Mucosa of gallbladder (tissue), 1 donor: ENCODE measurements around the gene OR4X1. TPM values are rescaled to one million over a fixed set of nuclear protein-coding genes. Genes with fewer than 3 reads are reported as not detected.
A peak's percentile ranks its signal among the peaks of the same experiment; 100 is the strongest.
"Not testable (repeated sequence)": the region's sequence is repeated elsewhere in the genome, so short reads cannot be mapped to it uniquely, and the experiment has no call there.

Experiments used
- DNase-seq: peaks from one replicate; pipeline ENCODE4 v3.0.0-alpha.2; 2020; ENCODE audit warnings: low spot score
- total RNA-seq: library from RNA; stranded (reverse); gene quantifications from one replicate; pipeline ENCODE4 v1.2.1, GENCODE V29; 2021
- donor health status: DM: no; HTN: no; CAD: no.

Gene OR4X1, protein sequence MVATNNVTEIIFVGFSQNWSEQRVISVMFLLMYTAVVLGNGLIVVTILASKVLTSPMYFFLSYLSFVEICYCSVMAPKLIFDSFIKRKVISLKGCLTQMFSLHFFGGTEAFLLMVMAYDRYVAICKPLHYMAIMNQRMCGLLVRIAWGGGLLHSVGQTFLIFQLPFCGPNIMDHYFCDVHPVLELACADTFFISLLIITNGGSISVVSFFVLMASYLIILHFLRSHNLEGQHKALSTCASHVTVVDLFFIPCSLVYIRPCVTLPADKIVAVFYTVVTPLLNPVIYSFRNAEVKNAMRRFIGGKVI
- total RNA-seq, result not detected

DNA sequence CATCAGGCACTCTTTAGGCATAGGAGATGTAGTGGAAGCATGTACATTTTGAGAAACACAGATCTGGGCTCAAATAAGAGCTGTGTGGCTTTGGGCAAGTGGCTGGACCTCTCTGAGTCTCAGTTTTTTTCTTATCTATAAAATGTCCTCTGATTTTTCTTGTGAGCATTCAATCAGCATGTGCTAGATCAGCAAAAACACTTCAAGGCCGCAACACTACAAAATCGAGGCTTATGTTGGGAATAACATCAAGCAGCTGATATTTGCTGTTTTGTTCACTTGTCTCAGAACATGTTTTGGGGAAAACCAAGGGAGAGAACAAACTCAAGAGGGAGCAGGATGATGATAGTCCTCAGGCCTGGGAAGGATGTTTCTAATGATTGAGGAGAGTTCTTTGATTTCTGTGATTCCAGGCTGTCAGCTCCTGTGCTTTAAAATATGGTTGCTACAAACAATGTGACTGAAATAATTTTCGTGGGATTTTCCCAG is at the start of gene OR4X1:
Gene OR4X1 (plus strand): TSS at position 439 of the 489 bp plus-strand sequence. CDS start 0 bp downstream, at position 439.
- DNase-seq, result no peak

- DNase-seq, result no peak
These were observed 47.2 kb upstream of the OR4X1 start, which contains the start of gene OR4B1 for GRCh38 chr11:48216510-48216909. Gene OR4B1, plus strand, starts transcription at chr11:48216810. Its CDS starts 0 bp downstream, at chr11:48216810.

DNA sequence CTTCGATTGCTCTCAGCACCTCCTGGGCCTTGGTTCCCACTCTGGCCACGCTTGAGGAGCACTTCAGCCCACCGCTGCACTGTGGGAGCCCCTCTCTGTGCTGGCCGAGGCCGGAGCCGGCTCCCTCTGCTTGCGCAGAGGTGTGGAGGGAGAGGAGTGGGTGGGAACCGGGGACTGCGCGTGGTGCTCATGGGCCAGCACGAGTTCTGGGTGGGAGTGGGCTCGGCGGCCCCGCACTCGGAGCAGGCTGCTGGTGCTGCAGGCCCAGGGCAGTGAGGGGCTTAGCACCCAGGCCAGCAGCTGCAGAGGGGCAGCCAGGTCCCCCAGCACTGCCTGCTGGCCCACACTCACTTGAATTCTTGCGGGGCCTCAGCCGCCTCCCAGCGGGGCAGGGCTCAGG is 34.9 kb upstream of the OR4X1 start:
- no peak for DNase-seq

DNA sequence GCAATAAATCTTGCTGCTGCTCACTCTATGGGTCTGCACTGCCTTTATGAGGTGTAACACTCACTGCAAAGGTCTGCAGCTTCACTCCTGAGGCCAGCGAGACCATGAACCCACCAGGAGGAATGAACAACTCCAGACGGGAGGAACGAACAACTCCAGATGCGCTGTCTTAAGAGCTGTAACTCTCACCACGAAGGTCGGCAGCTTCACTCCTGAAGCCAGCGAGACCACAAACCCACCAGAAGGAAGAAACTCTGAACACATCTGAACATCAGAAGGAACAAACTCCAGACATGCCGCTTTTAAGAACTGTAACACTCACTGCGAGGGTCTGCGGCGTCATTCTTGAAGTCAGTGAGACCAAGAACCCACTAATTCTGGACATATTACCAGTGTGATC is 33.6 kb upstream of the OR4X1 start:
- DNase-seq, result not testable (repeated sequence)

DNA sequence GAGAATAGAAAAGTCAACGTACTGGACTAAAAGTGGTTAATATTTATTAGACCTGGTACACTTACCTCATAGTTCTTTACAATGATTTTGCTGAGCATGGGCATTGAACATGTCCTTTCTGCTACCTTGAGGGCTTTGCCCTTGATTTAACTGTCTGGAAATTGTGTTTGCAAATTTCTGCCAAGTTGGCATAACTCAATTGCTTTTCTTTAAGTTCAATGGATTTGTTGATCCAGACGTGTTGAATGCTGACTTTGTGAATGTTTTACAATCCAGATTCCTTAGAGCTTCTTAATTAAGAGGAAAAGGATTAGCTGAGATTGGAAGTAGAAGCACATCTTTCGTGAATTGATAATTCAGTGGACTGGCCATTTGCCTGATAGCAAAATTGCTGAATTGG is 25.9 kb upstream of the OR4X1 start:
- DNase-seq, result no peak

GRCh38 chr11:48242501-48242900 is 21.2 kb upstream of the OR4X1 start:
- no peak for DNase-seq

DNA sequence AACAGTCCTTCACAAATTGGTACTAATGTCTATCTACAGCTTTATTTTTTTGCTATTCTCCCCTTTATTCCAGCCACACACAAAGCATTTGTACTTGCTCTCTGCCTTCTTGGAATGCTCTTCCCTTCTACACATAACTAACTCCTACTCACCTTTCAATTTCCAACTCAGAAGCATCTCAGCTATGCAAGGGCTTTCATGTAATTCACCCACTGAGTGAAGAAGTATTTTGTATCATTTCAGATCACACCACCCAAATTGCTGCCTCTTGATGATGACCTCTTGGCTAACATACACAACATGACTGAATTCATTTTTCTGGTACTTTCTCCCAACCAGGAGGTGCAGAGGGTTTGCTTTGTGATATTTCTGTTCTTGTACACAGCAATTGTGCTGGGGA is 18.9 kb upstream of the OR4X1 start, which contains the start of gene OR4X2:
Gene OR4X2 (plus strand): TSS at position 301 of the 400 bp plus-strand sequence. CDS start 0 bp downstream, at position 301.
- DNase-seq, result no peak

DNA sequence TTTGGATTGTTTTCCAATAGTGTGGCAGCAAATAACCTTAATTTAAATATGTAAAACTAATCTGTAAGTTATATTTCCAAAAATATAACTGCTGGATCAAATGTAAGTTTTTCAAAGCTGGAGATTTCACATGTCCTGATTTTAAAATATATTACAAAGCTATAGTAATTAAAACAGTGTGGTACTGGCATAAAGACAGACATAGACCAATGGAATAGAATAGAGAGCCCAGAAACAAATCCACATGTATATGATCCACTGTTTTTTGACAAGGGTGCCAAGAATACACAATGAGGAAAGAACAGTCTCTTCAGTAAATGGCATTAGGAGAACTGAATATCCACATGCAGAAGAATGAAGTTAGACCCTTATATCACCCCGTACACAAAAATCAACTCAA is 14.8 kb upstream of the OR4X1 start:
- DNase-seq, result no peak

- DNase-seq, result no peak
These were observed 2.1 kb upstream of the OR4X1 start for GRCh38 chr11:48261600-48261999.

DNA sequence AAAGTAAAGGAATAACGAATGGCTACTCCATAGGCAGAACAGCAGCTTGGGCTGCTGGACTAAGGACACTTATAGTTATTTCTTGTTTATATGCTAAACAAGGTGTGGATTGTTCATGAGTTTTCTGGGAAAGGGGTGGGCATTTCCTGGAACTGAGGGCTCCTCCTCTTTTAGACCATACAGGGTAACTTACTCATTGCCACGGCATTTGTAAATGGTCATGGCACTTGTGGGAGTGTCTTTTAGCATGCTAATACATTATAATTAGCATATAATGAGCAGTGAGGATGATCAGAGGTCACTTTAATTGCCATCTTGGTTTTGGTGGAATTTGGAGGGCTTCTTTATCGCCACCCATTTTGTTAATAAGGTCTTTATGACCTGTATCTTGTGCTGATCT is 7.0 kb downstream of the OR4X1 start:
- no peak for DNase-seq

DNA sequence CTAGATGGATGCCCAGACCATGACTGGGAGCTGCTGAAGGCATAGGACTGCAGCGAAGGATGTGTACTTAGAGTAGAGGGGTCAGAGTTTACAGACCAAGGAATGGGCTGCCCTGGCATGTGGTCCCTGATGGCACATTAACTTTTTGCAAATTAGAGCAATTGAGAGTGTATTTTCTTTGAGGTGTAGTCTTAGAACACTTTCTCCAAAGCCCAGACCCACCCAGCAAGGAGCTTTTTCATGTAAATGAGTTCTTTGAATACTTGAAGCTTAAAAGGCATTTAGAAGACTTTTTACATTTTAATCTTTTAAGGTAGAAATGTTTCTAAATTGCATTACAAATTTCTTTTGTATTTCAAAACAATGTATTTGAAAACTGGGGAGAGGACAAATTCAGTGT is 8.9 kb downstream of the OR4X1 start:
- DNase-seq, result no peak

DNA sequence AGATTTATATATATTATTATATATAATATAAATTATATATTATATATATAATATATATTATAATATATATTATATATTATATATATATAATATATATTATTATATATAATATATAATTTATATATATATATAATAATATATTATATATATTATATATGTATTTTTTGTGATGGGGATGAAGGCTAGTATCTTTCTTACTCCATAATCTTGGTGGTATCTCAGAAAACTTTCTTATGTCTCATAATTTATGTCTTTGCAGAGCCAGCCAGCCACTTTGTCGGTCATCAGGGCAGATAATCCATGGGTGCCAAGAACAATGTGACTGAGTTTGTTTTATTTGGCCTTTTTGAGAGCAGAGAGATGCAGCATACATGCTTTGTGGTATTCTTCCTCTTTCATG is 42.3 kb downstream of the OR4X1 start, which contains the start of gene OR4S1:
Gene OR4S1 (plus strand): TSS at position 301 of the 400 bp plus-strand sequence. CDS start 0 bp downstream, at position 301.
- DNase-seq, result no peak

GRCh38 chr11:48307760-48308386 is 44.2 kb downstream of the OR4X1 start:
- DNase-seq, result peak; percentile 62

- not testable (repeated sequence) for DNase-seq
These were observed 49.9 kb downstream of the OR4X1 start for GRCh38 chr11:48313590-48313989.

Other genes starting within 250 kb of the OR4X1 start
- gene OR4B1, start 47.1 kb upstream of the OR4X1 start, total RNA-seq, result not detected
- not detected for gene OR4X2, start 18.8 kb upstream of the OR4X1 start, total RNA-seq
- gene OR4S1, start 42.4 kb downstream of the OR4X1 start, total RNA-seq, result not detected
- gene OR4C3, start 61.1 kb downstream of the OR4X1 start, total RNA-seq, result not detected
- gene OR4C5, start 102.6 kb downstream of the OR4X1 start, total RNA-seq, result not detected
- not detected for gene OR4A47, start 224.9 kb downstream of the OR4X1 start, total RNA-seq